Activated B cell treated with CpG ODN at 0.5 μM for 24 hours (primary cell): ENCODE measurements around the gene C6orf62. TPM values are rescaled to one million over a fixed set of nuclear protein-coding genes. Genes with fewer than 3 reads are reported as not detected.
A peak's percentile ranks its signal among the peaks of the same experiment; 100 is the strongest.
"Not testable (repeated sequence)": the region's sequence is repeated elsewhere in the genome, so short reads cannot be mapped to it uniquely, and the experiment has no call there.

Experiments
- ATAC-seq: fragments of 200-7000 bp; cut with Tn5 transposase; one replicate; pipeline ENCODE4 v1.10.0; 2021; ENCODE audit warnings: low read depth, mild to moderate bottlenecking, moderate library complexity
- CTCF ChIA-PET: fragments of 350-600 bp; sonication (Branson Sonifier 250); formaldehyde crosslinking; loops from one replicate; lab custom pipeline; 2021; ENCODE audit warnings: antibody characterized with exemption; lab: Charles Lee
- POLR2A ChIA-PET: fragments of 350-600 bp; sonication (Branson Sonifier 250); formaldehyde crosslinking; loops from one replicate; lab custom pipeline; 2021; ENCODE audit warnings: antibody characterized with exemption; lab: Charles Lee
- DNase-seq: peaks from one replicate; pipeline ENCODE4 v3.0.0; 2022
- H3K27ac Mint-ChIP-seq: one replicate; pipeline ENCODE4 v1.8.0; 2020; ENCODE audit warnings: mixed read lengths
- H3K27me3 Mint-ChIP-seq: one replicate; pipeline ENCODE4 v1.8.0; 2021; ENCODE audit warnings: mixed read lengths
- H3K36me3 Mint-ChIP-seq: one replicate; pipeline ENCODE4 v1.8.0; 2021; ENCODE audit warnings: low read depth, mixed read lengths
- H3K4me1 Mint-ChIP-seq: one replicate; pipeline ENCODE4 v1.8.0; 2021; ENCODE audit warnings: mixed read lengths
- H3K4me3 Mint-ChIP-seq: one replicate; pipeline ENCODE4 v1.8.0; 2020; ENCODE audit warnings: mild to moderate bottlenecking, mixed read lengths
- H3K9me3 Mint-ChIP-seq: one replicate; pipeline ENCODE4 v1.8.0; 2020; ENCODE audit warnings: mixed read lengths
- intact Hi-C: fragments of 100-400 bp; cut with micrococcal nuclease; formaldehyde crosslinking; loops from one replicate; pipeline ENCODE4 v1.15.1; 2024
- total RNA-seq: library from RNA; stranded (reverse); gene quantifications from 2 replicates; pipeline ENCODE4 v1.2.3, GENCODE V29; 2022
- TF ChIP-seq, protein P1 (sequence below): fragments of 200-600 bp; IDR thresholded peaks from one replicate; pipeline ENCODE4 v1.8.0; 2022; ENCODE audit warnings: antibody characterized with exemption, mild to moderate bottlenecking

Gene C6orf62
- total RNA-seq, 1 donor from 2014 or later: 135 TPM

DNA sequence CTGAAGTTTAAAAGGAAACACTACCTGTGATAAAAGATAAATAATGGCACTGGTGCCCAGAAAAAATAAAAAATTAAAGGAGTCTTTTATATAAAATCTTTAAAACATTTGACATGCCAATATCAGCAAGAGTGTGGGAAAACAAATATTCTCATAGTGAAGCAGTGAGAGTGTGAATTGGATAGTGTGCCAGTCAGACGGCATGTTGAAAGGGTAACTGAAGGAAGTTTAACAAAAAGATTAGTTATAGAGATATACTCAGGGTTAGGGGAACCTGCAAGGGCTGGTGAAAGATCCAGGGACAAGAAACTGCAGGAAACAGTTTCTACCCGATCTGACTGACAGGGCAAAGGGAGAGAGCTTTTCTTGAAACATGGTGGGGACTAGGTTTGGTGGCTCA lies 33.5 kb upstream of the C6orf62 start:
- ChIA-PET CTCF (interaction anchor here (1.0 kb wide), 1 partner anchor 172 kb away, joined by 3 read pairs; no protein-coding TSS in a partner anchor), POLR2A (interaction anchor here (1.2 kb wide), 1 partner anchor 9 kb away, joined by 4 read pairs; no protein-coding TSS in a partner anchor)
- ATAC-seq (no peak), DNase-seq (no peak)
- Mint-ChIP-seq H3K9me3 (peaks cover 2% of the 10 kb centered on the region), H3K27ac (no peak overlapping the region), H3K36me3 (no peaks in the 10 kb centered on the region), H3K4me3 (no peak overlapping the region), H3K4me1 (peaks cover 7% of the 10 kb centered on the region), H3K27me3 (peaks cover 4% of the 10 kb centered on the region)
- intact Hi-C loops: no loop called here
- TF ChIP-seq, protein P1, sequence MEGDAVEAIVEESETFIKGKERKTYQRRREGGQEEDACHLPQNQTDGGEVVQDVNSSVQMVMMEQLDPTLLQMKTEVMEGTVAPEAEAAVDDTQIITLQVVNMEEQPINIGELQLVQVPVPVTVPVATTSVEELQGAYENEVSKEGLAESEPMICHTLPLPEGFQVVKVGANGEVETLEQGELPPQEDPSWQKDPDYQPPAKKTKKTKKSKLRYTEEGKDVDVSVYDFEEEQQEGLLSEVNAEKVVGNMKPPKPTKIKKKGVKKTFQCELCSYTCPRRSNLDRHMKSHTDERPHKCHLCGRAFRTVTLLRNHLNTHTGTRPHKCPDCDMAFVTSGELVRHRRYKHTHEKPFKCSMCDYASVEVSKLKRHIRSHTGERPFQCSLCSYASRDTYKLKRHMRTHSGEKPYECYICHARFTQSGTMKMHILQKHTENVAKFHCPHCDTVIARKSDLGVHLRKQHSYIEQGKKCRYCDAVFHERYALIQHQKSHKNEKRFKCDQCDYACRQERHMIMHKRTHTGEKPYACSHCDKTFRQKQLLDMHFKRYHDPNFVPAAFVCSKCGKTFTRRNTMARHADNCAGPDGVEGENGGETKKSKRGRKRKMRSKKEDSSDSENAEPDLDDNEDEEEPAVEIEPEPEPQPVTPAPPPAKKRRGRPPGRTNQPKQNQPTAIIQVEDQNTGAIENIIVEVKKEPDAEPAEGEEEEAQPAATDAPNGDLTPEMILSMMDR: no peak

GRCh38 chr6:24750878-24751277 lies 31.9 kb upstream of the C6orf62 start:
- H3K27me3 Mint-ChIP-seq, ATAC-seq, intact Hi-C loops, H3K9me3 Mint-ChIP-seq, POLR2A ChIA-PET, H3K36me3 Mint-ChIP-seq, H3K4me3 Mint-ChIP-seq, H3K27ac Mint-ChIP-seq, DNase-seq, H3K4me1 Mint-ChIP-seq, CTCF ChIA-PET: not testable (repeated sequence)

- TF ChIP-seq, protein P1: no peak
- intact Hi-C loops: no loop called here
- DNase-seq: no peak
- Mint-ChIP-seq H3K27me3 (peaks cover 4% of the 10 kb centered on the region), H3K27ac (no peak overlapping the region), H3K4me1 (peaks cover 18% of the 10 kb centered on the region), H3K4me3 (no peak overlapping the region), H3K9me3 (peaks cover under 1% of the 10 kb centered on the region), H3K36me3 (no peaks in the 10 kb centered on the region)
- POLR2A ChIA-PET: no interaction called here
- no peak for ATAC-seq
- CTCF ChIA-PET: no interaction called here
Observed at GRCh38 chr6:24749297-24749696, 30.3 kb upstream of the C6orf62 start.

DNA sequence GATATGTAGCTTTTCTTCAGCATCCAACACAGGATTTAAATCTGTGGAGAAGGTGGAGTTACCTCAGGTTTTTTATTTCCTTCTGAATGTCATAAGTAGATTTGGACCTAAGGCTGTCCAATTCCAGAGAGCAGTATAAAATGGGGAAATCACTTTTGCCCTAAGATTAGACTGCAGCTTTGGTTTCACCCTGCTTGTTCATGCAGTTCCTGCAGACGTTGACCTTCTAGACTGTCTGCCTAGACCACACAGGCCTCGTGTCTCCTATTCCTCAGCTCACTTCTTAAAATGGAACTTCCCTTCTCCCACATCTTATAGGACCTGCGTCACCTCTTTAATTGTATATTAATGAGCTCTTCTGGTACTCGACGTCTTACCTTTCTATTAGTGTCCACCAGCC lies 26.0 kb upstream of the C6orf62 start:
- intact Hi-C loops: loop anchor here (2.0 kb wide), 1 partner anchor 30 kb away; the partner anchor contains the start of gene GMNN
- no peaks in the 10 kb centered on the region for H3K27me3 Mint-ChIP-seq
- ATAC-seq (no peak), DNase-seq (no peak)
- TF ChIP-seq, protein P1: no peak
- H3K9me3 Mint-ChIP-seq: no peaks in the 10 kb centered on the region
- ChIA-PET POLR2A (interaction anchor here (3.0 kb wide), 1 partner anchor 26 kb away, joined by 40 read pairs; the partner anchor contains the start of gene C6orf62), CTCF (no interaction called here)
- H3K4me1 Mint-ChIP-seq: peaks cover 38% of the 10 kb centered on the region
- H3K36me3 Mint-ChIP-seq: no peaks in the 10 kb centered on the region
- no peak overlapping the region for H3K4me3 Mint-ChIP-seq
- H3K27ac Mint-ChIP-seq: no peak overlapping the region

- Mint-ChIP-seq H3K27ac (peak overlapping the region; percentile 85), H3K9me3 (no peaks in the 10 kb centered on the region), H3K4me3 (peak overlapping the region; percentile 55), H3K4me1 (peaks cover 33% of the 10 kb centered on the region), H3K36me3 (no peaks in the 10 kb centered on the region), H3K27me3 (no peaks in the 10 kb centered on the region)
- DNase-seq: no peak
- intact Hi-C loops: loop anchor here (1.0 to 2.0 kb wide), 2 partner anchors 23 to 31 kb away; partner anchors contain the start of gene GMNN
- ATAC-seq: peak; percentile 68
- ChIA-PET CTCF (no interaction called here), POLR2A (interaction anchor here (1.3 to 3.0 kb wide), 3 partner anchors 22 to 1380 kb away, joined by 3 to 40 read pairs (median 32); partner anchors contain the start of gene C6orf62)
- TF ChIP-seq, protein P1: no peak
Observed at GRCh38 chr6:24743944-24744335, 25.0 kb upstream of the C6orf62 start.
